Testis (tissue), 2 donors: ENCODE results near the gene SERPIND1.

Experiments
- CTCF ChIP-seq, 3 experiments: fragments of 450-650 bp in 2 of 3; fragments of 200-600 bp in 1 of 3; sonication (generic) in 1 of 3; IDR thresholded peaks; one replicate each; pipeline ENCODE4 v1.5.1; 2016 to 2019; ENCODE audit warnings: antibody characterized with exemption in 3 of 3, mild to moderate bottlenecking in 2 of 3, moderate library complexity in 1 of 3
- POLR2A ChIP-seq: fragments of 450-650 bp; IDR thresholded peaks from one replicate; pipeline ENCODE4 v1.6.1; 2017; ENCODE audit warnings: antibody characterized with exemption, mild to moderate bottlenecking, moderate library complexity

- TF ChIP-seq CTCF (IDR thresholded peaks at IDR 0.05) (no peak), POLR2A (no peak)
These were observed 44.7 kb upstream of the SERPIND1 start for GRCh38 chr22:20729194-20729593.
